Spleen (tissue), 11 donors: ENCODE results near the gene PEAK1. TPM values are rescaled to one million over a fixed set of nuclear protein-coding genes. Genes with fewer than 3 reads are reported as not detected.

Source experiments
- DNase-seq: peaks from one replicate; pipeline ENCODE4 v3.0.0-alpha.2; 2020
- H3K27ac ChIP-seq, 8 donors: fragments of 200-600 bp; sonication (generic) in 7 of 8; 1 replicate in 4 of 8; 2 replicates in 4 of 8; pipeline versions ENCODE4 v1.5.0 to v1.8.0; 2016 to 2021; ENCODE audit warnings: inconsistent platforms in 4 of 8, mild to moderate bottlenecking in 4 of 8, moderate library complexity in 1 of 8
- H3K27me3 ChIP-seq, 7 donors: fragments of 200-600 bp; sonication (generic) in 6 of 7; replicated peaks in 1 of 7; 1 replicate in 4 of 7; 2 replicates in 3 of 7; pipeline versions ENCODE4 v1.5.0 to v1.8.0; 2016 to 2021; ENCODE audit warnings: inconsistent platforms in 3 of 7, mild to moderate bottlenecking in 1 of 7
- H3K36me3 ChIP-seq, 6 donors: fragments of 200-600 bp; sonication (generic) in 5 of 6; 1 replicate in 4 of 6; 2 replicates in 2 of 6; pipeline versions ENCODE4 v1.5.0 to v1.8.0; 2016 to 2021; ENCODE audit warnings: inconsistent platforms in 2 of 6
- H3K4me1 ChIP-seq, 6 donors: fragments of 200-600 bp; sonication (generic) in 5 of 6; 1 replicate in 3 of 6; 2 replicates in 3 of 6; pipeline versions ENCODE4 v1.5.0 to v1.8.0; 2016 to 2021; ENCODE audit warnings: inconsistent platforms in 3 of 6
- H3K4me3 ChIP-seq, 8 donors: fragments of 200-600 bp; sonication (generic) in 7 of 8; 1 replicate in 4 of 8; 2 replicates in 4 of 8; pipeline versions ENCODE4 v1.5.0 to v1.8.0; 2016 to 2021; ENCODE audit warnings: inconsistent platforms in 4 of 8, mild to moderate bottlenecking in 4 of 8, moderate library complexity in 2 of 8
- H3K9me3 ChIP-seq, 8 donors: fragments of 200-600 bp; sonication (generic) in 7 of 8; 1 replicate in 4 of 8; 2 replicates in 4 of 8; pipeline versions ENCODE4 v1.5.0 to v1.8.0; 2016 to 2021; ENCODE audit warnings: inconsistent platforms in 4 of 8
- CTCF ChIP-seq, 11 experiments: fragments of 200-600 bp in 7 of 11; fragments of 450-650 bp in 4 of 11; sonication (generic) in 4 of 11; IDR thresholded peaks in 8 of 11; conservative IDR thresholded peaks in 3 of 11; 1 replicate in 7 of 11; 2 replicates in 4 of 11; pipeline versions ENCODE4 v1.4.0 to v1.8.0; 2016 to 2021; ENCODE audit warnings: antibody characterized with exemption in 11 of 11, inconsistent platforms in 4 of 11, mild to moderate bottlenecking in 1 of 11
- POLR2A ChIP-seq, 3 donors: fragments of 450-650 bp; IDR thresholded peaks; one replicate each; pipeline ENCODE4 v1.5.1; 2017; ENCODE audit warnings: antibody characterized with exemption in 3 of 3, mild to moderate bottlenecking in 1 of 3
- POLR2AphosphoS5 ChIP-seq, 3 donors: sonication (generic); formaldehyde crosslinking; IDR thresholded peaks; one replicate each; pipeline ENCODE4 v1.5.1; 2017; ENCODE audit warnings: antibody characterized with exemption in 3 of 3
- WGBS, 5 donors: extraction: QIAGEN DNeasy Blood & Tissue Kit in 3 of 5; methylation state at CpG; one replicate each; pipeline versions ENCODE4 v1.1.5 to v1.1.7; 2013 to 2018; 5-methylcytosine and 5-hydroxymethylcytosine counted together
- intact Hi-C: fragments of 100-400 bp; cut with DNase I; formaldehyde crosslinking; loops from one replicate; pipeline ENCODE4 v1.15.0; 2023; ENCODE audit warnings: low total_unique reads
- polyA plus RNA-seq, 3 donors: library from polyadenylated mRNA; stranded (reverse); fragments of 200-250 nt; gene quantifications; one replicate each; pipeline ENCODE4 v1.2.1, GENCODE V29; 2013
- total RNA-seq, 7 donors: library from RNA; depleted of rRNA in 3 of 7; stranded (reverse); fragments of >200 nt in 3 of 7; fragmentation: NEBNext Ultra II Directional in 4 of 7; extraction: Animal tissue kit (Norgen Biotek cat#: 25700) in 4 of 7; gene quantifications; one replicate each; pipeline versions ENCODE4 v1.1.0 to v1.2.1, GENCODE V29; 2016 to 2021
- donor health status: healthy with polysubstance abuse.
- donor health status: DM: no; HTN: no; CAD: no; lungs with moderate emphysema.
- donor health status: DM: no; HTN: no; CAD: no.
- donor health status: Bipolar disorder and iron deficiency.
- donor health status: healthy.
- donor health status: DM: no; HTN: no; CAD: no.
- donor health status: DM: yes; HTN: yes; CAD: no.

The PEAK1 gene
- total and polyA plus RNA-seq, 10 donors, result 5.0 to 415 (median 175) TPM

- Histone ChIP-seq H3K9me3 (no peaks in the 10 kb centered on the region), H3K36me3 (no peaks in the 10 kb centered on the region), H3K4me3 (no peak overlapping the region), H3K4me1 (no peaks in the 10 kb centered on the region), H3K27me3 (no peaks in the 10 kb centered on the region), H3K27ac (peak overlapping the region in 1 of 8 donors; percentile 9)
- DNase-seq, result no peak
- intact Hi-C loops, result no loop called here
- 70 to 88% (median 76%) methylated on average over 2 of the region's 2 CpGs for WGBS, 5 donors
- TF ChIP-seq CTCF (IDR thresholded peaks at IDR 0.05 in 8 of 11, conservative IDR thresholded peaks at IDR 0.05 in 3 of 11) (no peak), POLR2AphosphoS5 (IDR thresholded peaks at IDR 0.05) (no peak), POLR2A (IDR thresholded peaks at IDR 0.05) (no peak)
Measured at GRCh38 chr15:77296773-77297337, 123.0 kb downstream of the PEAK1 start.

GRCh38 chr15:77295446-77295845 lies 124.5 kb downstream of the PEAK1 start:
- WGBS, 5 donors, result 75 to 86% (median 78%) methylated on average over 2 of the region's 2 CpGs
- TF ChIP-seq POLR2A (IDR thresholded peaks at IDR 0.05) (no peak), CTCF (IDR thresholded peaks at IDR 0.05 in 8 of 11, conservative IDR thresholded peaks at IDR 0.05 in 3 of 11) (no peak), POLR2AphosphoS5 (IDR thresholded peaks at IDR 0.05) (no peak)
- Histone ChIP-seq H3K4me3 (no peak overlapping the region), H3K9me3 (no peaks in the 10 kb centered on the region), H3K27me3 (no peaks in the 10 kb centered on the region), H3K4me1 (no peaks in the 10 kb centered on the region), H3K27ac (no peak overlapping the region), H3K36me3 (no peaks in the 10 kb centered on the region)
- intact Hi-C loops, result no loop called here
- DNase-seq, result no peak

GRCh38 chr15:77292969-77293558 lies 126.8 kb downstream of the PEAK1 start:
- WGBS, 5 donors, result 90 to 100% (median 100%) methylated on average over 1 of the region's 1 CpG
- Histone ChIP-seq H3K4me1 (peaks cover 0 to 4% (median 0%) of the 10 kb centered on the region in 6 donors), H3K9me3 (no peaks in the 10 kb centered on the region), H3K4me3 (no peak overlapping the region), H3K27ac (no peak overlapping the region), H3K27me3 (no peaks in the 10 kb centered on the region), H3K36me3 (no peaks in the 10 kb centered on the region)
- intact Hi-C loops, result no loop called here
- DNase-seq, result no peak
- TF ChIP-seq POLR2AphosphoS5 (IDR thresholded peaks at IDR 0.05), result no peak
- TF ChIP-seq POLR2A (IDR thresholded peaks at IDR 0.05), result no peak

- intact Hi-C loops, result no loop called here
- H3K4me1 ChIP-seq, result peaks cover 0 to 14% (median 2%) of the 10 kb centered on the region in 6 donors
- no peak for TF ChIP-seq POLR2AphosphoS5 (IDR thresholded peaks at IDR 0.05)
- TF ChIP-seq CTCF (IDR thresholded peaks at IDR 0.05 in 8 of 11, conservative IDR thresholded peaks at IDR 0.05 in 3 of 11), result no peak
- no peak for TF ChIP-seq POLR2A (IDR thresholded peaks at IDR 0.05)
- 88 to 92% (median 89%) methylated on average over 4 of the region's 4 CpGs for WGBS, 5 donors
- no peaks in the 10 kb centered on the region for H3K27me3 ChIP-seq
- no peak for DNase-seq
- H3K4me3 ChIP-seq, result no peak overlapping the region
- H3K9me3 ChIP-seq, result no peaks in the 10 kb centered on the region
- no peak overlapping the region for H3K27ac ChIP-seq
- peaks cover 0 to 3% (median 0%) of the 10 kb centered on the region in 6 donors for H3K36me3 ChIP-seq
Measured at GRCh38 chr15:77291107-77291506, 128.8 kb downstream of the PEAK1 start.
